ENCODE measurements around the gene DLG2. TPM values are rescaled to one million over a fixed set of nuclear protein-coding genes. Genes with fewer than 3 reads are reported as not detected.
"Not testable (repeated sequence)": the region's sequence is repeated elsewhere in the genome, so short reads cannot be mapped to it uniquely, and the experiment has no call there.

The DLG2 gene
- polyA plus RNA-seq, 1 donor = 14.7 TPM

GRCh38 chr11:85438328-85438727 is 188.8 kb downstream of the DLG2 start:
- DNase-seq = no peak

DNA sequence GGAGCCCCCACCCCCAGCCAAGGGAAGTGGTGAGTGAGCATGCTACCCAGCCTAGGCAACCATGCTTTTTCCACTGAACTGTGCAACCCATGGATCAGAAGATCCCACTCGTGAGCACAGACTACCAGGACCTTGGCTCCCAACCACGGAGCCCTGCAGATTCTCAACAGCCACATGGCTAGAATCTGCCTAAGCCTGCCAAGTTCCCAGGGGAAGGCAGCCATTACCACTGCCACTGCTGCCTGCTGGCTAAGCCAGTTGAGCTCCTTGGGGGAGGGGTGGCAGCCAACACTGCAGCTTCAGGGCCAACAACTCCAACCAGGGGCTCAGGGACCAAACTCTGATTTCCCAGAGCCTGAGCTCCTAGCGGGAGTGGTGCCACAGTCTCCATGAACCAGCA is 195.8 kb downstream of the DLG2 start:
- DNase-seq = no peak

GRCh38 chr11:85423794-85424193 is 203.3 kb downstream of the DLG2 start:
- DNase-seq = no peak

DNA sequence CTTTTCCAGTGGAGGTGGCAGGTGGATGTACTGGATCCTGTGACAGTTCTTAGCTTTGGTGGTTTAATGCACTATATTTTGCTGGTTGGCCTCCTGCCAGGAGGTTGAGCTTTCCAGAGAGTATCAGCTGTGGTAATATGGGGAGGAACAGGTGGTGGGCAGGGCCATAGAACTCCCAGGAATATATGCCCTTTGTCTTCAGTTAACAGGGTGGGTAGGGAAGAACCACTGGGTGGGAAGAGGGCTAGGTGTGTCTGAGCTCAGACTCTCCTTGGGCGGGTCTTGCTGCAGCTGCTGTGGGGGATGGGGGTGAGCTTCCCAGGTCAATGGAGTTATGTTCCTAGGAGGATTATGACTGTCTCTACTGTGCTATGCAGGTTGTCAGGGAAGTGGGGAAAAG is 203.8 kb downstream of the DLG2 start:
- DNase-seq = no peak

GRCh38 chr11:85414175-85414574 is 213.0 kb downstream of the DLG2 start:
- no peak for DNase-seq

DNA sequence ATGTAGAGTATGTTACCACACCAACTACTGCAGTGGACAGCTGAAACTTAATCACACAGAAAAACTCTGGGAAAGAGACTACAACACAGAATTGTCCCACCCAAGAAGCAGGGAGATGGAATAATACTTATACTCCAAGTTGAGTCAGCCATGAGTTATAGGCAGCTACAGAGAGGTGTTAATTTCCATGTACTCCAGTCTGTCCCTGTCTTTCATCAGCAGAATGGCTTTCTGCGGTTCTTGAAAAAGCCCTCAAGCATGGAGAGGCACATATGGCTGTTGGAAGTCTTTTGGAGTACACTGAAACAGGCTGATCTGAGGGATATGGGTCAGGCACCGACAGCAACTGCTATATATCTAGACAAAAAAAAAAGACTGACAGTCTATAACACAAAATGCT is 219.5 kb downstream of the DLG2 start:
- no peak for DNase-seq

GRCh38 chr11:85406841-85407240 is 220.3 kb downstream of the DLG2 start:
- DNase-seq = no peak

- no peak for DNase-seq
Measured at GRCh38 chr11:85406316-85406715, 220.8 kb downstream of the DLG2 start.

DNA sequence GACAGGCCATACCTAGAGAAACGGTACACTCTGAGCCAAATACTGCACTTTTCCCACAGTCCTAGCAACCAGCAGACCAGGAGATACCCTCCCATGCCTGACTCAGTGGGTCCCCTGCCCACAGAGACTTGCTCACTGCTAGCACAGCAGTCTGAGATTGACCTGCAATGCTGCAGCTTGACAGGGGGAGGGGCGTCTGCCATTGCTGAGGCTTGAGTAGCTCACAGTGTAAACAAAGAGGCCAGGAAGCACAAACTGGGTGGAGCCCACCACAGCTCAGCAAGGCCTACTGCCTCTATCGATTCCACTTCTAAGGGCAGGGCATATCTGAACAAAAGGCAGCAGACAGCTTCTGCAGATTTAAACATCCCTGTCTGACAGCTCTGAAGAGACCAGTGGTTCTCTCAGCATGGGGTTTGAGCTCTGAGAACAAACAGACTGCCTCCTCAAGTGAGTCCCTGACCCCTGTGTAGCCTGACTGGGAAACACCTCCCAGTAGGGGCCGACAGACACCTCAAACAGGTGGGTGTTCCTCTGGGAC is 231.6 kb downstream of the DLG2 start:
- DNase-seq = not testable (repeated sequence)

DNA sequence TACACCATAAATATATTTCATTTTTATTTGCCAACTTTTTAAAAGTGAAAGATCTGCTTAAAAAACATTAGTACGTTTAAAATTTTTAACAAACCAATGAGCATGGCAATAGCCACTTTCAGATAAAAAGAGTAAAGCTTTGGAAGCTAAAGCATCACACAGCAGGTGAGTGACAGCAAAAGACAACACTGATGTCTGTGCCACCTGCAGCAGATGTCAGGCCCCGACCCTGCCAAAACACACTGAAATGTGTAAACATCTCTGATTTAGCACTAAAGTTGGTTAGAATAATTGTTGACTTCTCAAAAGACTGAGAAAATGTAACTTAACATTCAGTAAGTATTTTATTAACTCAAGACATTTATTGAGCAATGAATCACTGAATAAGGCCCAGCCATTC is 232.9 kb downstream of the DLG2 start:
- no peak for DNase-seq

- no peak for DNase-seq
Measured at GRCh38 chr11:85391141-85391540, 236.0 kb downstream of the DLG2 start.

DNA sequence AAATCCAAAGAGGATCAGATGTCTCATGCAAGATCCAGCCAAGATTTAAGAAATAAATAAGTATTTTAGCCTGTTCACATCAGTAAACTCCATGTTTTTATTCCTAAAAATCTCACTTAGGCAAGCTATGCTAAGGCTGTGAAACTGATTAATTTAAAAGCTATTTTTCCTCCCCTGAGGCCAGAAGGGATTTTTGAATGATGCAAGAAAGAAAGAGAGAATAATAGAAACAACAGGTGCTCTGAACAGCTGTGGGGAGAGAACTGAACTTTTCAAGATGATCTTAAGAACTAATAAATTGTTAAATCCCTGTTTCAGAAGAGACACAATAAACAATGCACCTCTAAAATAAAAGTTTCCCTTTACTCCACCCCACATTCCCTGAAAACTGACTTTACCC is 241.6 kb downstream of the DLG2 start:
- DNase-seq = peak; percentile 72

DNA sequence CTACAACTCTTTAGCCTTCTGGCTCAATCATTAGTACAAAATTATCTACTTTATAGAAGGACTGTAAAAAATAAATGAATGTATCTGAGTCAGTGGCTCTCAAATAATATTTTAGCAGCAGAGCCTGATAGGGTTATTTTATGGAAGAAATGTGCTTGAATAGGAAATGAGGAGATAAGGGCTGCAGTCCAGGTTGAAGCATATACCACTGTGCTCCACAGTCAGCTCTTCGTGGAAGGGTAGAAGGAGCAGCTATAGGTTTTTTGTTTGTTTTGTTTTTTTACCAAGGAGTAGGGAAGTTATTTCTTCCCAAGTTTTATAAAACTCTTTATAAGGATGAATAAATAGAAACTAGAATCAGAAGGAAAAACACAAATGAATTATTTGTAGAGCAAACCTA is 242.0 kb downstream of the DLG2 start:
- DNase-seq = no peak

GRCh38 chr11:85379066-85379465 is 248.1 kb downstream of the DLG2 start:
- DNase-seq = no peak

- DNase-seq = peak; percentile 36
Measured at GRCh38 chr11:85377901-85378300, 249.2 kb downstream of the DLG2 start.

GRCh38 chr11:85359859-85360258 is 267.3 kb downstream of the DLG2 start:
- no peak for DNase-seq

- DNase-seq = no peak
Measured at GRCh38 chr11:85355921-85356320, 271.2 kb downstream of the DLG2 start.

- not testable (repeated sequence) for DNase-seq
Measured at GRCh38 chr11:85349539-85349938, 277.6 kb downstream of the DLG2 start.

GRCh38 chr11:85348945-85349344 is 278.2 kb downstream of the DLG2 start:
- no peak for DNase-seq

DNA sequence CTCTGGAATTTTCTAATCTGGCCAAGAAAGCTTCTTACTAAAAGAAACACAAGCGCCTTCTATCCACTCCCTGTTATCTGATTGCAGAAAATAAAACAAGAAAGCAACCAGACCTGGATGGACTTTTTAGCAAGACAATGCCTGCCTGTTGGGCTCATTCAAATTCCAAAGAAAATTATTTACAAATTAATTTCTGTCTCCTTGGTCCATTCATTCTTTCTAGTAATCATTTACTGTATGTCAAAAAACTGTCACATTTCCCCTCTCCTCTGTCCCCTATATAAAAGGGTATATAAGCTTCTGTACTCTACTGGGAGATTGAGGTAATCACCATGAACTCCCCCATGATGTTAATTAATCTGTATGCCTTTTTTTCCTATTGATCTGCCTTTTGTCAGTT is 279.9 kb downstream of the DLG2 start:
- no peak for DNase-seq

GRCh38 chr11:85346484-85346883 is 280.7 kb downstream of the DLG2 start:
- DNase-seq = no peak

DNA sequence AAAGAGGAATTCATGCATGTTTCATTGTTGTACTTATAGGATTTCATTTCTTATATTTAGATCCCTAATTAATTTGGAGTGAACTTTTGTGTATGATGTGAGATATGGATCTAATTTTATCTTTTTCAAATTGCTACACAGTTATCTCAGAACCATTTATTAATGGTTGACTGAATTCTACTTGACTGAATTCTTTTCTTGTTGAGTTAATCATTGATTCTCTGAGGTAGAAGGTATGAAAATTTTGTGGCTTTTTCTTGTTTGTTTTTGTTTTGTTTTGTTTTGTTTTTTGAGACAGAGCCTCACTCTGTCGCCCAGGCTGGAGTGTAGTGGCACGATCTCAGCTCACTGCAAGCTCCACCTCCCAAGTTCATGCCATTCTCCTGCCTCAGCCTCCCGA is 286.3 kb downstream of the DLG2 start:
- DNase-seq = not testable (repeated sequence)

DNA sequence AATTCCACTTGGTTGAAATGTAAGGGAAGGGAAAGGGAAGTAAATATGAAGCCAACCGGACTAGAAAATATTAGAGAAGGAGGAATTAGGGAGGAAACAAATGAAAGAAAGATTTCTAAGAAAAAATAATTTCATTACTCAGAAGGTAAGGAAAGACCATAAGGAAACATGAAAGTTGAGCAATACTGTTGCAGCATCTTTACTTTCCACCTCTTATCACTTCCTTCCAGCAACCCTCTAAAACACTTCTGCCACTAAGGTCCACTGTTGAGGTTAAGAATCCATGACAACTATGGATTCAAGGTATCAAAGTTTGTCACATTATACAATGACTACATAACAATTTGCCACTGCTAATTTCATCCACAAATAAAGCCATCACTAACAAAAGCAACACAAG is 308.6 kb downstream of the DLG2 start:
- DNase-seq = no peak

DNA sequence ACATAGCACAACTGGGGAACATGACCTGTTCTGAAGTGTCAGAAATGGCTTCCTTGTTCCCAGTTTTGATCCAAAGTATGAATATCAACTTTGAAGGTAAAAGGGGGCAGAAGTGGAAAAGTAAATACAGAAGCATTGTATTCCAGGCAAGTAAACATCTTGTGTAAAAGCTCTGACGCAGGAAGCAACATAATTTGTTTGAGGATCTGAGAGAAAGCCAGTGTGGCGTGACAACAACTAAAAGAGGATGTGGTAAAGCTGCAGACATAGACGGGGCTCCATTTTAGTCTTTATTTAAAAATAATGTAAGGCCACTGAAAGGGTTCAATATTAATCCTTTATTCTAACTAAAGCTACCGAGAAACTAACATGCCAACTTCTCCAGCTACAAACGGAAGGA is 310.2 kb downstream of the DLG2 start:
- no peak for DNase-seq

- no peak for DNase-seq
Measured at GRCh38 chr11:85313741-85314140, 313.4 kb downstream of the DLG2 start.

DNA sequence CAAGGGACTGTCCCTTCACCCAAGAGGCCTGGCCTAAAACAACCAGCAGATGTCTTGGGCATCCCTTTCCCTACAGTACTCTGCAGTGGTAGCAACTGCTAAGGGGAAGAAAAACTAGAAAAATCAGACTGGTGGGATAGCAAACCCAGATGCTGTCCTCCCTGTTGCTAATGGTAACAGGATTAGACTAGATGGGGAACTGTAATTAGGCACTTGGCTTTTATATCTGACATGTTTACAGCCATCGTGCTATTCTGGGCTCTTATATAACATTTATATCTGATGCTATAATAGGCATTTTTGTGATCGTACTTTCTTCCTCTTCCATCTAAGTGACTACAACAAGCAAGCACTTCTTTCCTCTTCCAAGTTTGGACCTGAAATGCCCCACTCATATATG is 316.7 kb downstream of the DLG2 start:
- no peak for DNase-seq
